Measurements from ENCODE around the gene CACNA1I.

GRCh38 chr22:39655004-39655579, 84.5 kb downstream of the CACNA1I start:
- TF ChIP-seq CTCF (IDR thresholded peaks at IDR 0.05 in 4 of 5, conservative IDR thresholded peaks at IDR 0.05 in 1 of 5) (no peak), POLR2A (IDR thresholded peaks at IDR 0.05) (no peak)
